UCSD-AML1 (cell line): ENCODE data around the gene DCAKD.

Source experiments
- DNase-seq: peaks from one replicate; lab custom pipeline; 2025; ENCODE audit not compliant: unreplicated experiment; lab: John Stamatoyannopoulos, UW

The DCAKD gene

DNA sequence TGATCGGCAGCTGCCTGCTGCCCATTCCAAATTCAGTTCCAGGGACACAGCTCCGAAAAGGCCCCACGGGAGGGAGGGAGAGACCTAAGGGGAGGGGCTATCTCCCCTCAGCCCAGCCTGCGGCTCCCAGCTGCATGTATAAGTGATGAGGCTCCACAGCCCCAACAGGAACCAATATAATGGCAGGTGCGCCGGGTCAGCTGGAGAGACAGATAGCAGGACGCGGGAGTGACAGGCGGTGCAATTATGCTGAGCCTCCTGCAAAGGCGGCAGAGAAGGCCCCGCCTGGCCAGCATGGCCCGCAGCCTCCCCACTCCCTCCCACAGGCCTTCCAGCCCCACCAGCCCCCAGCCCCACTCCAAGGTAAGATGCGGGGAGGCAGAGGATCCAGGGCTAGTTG is 75.2 kb downstream of the DCAKD start:
- DNase-seq = no peak
